ENCODE data around the gene DCHS2.

DCHS2 gene

GRCh38 chr4:154441982-154442381, 49.6 kb downstream of the DCHS2 start:
- no peak overlapping the region for H3K4me3 ChIP-seq (replicated peaks in 1 of 2; ENCODE audit: low read depth in 2 of 2, low read length in 2 of 2)
- TF ChIP-seq CTCF (IDR thresholded peaks at IDR 0.05; ENCODE audit: low read depth, low read length): no peak
- DNase-seq (ENCODE audit: low read depth in 2 of 2): no peak

DNA sequence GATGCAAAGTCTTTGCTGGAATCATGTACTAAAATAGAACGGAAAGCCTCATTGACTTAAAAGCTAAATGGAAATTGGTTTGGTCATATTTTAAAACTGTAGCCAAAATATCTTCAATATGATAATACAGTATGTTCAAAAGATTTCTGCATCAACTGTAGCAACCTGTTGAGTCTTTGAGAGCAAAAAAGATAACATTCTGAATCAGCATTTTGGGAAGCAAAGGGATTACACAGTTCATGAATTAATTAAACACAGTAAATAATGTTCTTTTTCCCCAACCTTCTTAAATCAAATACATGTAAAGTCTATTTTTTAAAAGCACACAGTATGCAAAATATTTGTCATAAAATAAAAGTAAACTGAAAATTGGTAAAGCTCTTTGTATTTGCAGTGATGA, 50.5 kb downstream of the DCHS2 start:
- no peak for TF ChIP-seq CTCF (IDR thresholded peaks at IDR 0.05; ENCODE audit: low read depth, low read length)
- DNase-seq (ENCODE audit: low read depth in 2 of 2): no peak
- H3K4me3 ChIP-seq (replicated peaks in 1 of 2; ENCODE audit: low read depth in 2 of 2, low read length in 2 of 2): no peak overlapping the region

DNA sequence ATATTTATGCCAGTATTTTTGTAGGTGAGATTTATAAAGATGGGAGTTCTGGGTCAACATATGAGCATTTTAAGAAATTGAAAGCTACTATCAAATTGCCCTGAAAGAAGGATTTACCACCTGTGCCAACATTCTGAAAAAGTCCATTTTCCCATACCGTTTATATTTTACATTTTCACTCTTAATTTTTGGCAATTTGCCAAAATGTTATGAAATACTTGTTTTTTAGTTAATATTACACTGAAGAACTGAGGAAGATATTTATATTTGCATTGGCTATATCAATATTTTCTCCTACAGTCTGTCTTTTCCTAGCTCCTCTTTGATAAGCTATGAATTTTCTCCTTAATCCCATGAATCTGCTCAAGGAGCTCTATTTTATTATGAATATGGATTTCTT, 52.4 kb downstream of the DCHS2 start:
- H3K4me3 ChIP-seq (replicated peaks in 1 of 2; ENCODE audit: low read depth in 2 of 2, low read length in 2 of 2): no peak overlapping the region
- no peak for DNase-seq (ENCODE audit: low read depth in 2 of 2)
- TF ChIP-seq CTCF (IDR thresholded peaks at IDR 0.05; ENCODE audit: low read depth, low read length): no peak

DNA sequence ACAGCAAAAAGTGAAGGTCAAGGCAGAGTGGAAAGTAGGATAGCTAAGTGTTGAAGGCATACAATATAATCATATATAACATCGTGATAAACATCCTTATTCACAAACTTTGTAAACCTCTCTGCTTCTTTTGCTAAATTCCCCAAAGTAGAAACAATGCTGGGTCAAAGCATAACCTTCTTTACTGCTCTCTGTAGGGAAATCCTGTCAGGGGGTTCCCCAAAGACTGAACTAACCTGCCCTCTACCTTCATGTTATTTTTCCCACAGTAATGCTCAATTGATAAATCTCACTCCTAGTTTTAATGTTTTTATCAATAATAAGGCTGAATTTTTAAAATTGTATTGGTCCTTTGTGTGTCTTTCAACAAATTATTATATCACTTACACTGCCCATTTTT, 55.7 kb downstream of the DCHS2 start:
- no peak for DNase-seq (ENCODE audit: low read depth in 2 of 2)
- no peak for TF ChIP-seq CTCF (IDR thresholded peaks at IDR 0.05; ENCODE audit: low read depth, low read length)
- no peak overlapping the region for H3K4me3 ChIP-seq (replicated peaks in 1 of 2; ENCODE audit: low read depth in 2 of 2, low read length in 2 of 2)

DNA sequence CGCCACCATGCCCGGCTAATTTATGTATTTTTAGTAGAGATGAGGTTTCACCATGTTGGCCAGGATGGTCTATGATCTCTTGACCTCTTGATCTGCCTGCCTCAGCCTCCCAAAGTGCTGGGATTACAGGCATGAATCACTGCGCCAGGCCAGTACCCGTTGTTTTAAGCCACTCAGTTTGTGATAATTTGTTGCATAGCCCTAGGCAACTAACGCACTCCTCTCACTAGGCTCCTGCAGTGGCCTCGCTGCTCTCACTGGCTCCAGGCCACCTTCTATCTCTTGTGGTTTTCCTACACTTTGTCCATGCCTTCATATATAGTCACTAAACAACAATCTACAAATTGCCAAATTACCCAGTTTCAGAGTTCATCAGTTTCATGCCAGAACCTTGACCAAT, 58.1 kb downstream of the DCHS2 start:
- H3K4me3 ChIP-seq (replicated peaks in 1 of 2; ENCODE audit: low read depth in 2 of 2, low read length in 2 of 2): no peak overlapping the region
- TF ChIP-seq CTCF (IDR thresholded peaks at IDR 0.05; ENCODE audit: low read depth, low read length): no peak
- no peak for DNase-seq (ENCODE audit: low read depth in 2 of 2)

DNA sequence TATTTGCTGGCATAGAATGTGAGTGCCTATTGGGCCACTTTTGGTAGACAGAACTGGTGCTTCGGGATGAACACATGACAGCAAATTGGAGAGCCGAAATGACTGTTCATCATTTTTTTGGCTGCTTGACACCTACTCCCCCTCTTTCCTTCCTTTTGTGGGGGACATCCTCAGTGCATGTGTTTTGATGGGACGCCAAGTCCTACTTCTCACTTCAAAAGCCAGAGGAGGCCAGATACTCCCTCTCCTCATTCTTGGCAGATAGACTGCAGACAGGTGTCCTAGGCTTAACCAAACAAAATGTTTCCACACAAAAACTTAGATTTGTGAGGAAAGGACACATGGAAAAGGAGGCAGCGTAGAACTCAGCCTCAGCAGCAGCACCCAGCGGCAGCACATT, 62.4 kb downstream of the DCHS2 start:
- H3K4me3 ChIP-seq (replicated peaks in 1 of 2; ENCODE audit: low read depth in 2 of 2, low read length in 2 of 2): no peak overlapping the region
- no peak for DNase-seq (ENCODE audit: low read depth in 2 of 2)
- TF ChIP-seq CTCF (IDR thresholded peaks at IDR 0.05; ENCODE audit: low read depth, low read length): no peak

- DNase-seq (ENCODE audit: low read depth in 2 of 2): no peak
- TF ChIP-seq CTCF (IDR thresholded peaks at IDR 0.05; ENCODE audit: low read depth, low read length): no peak
- H3K4me3 ChIP-seq (replicated peaks in 1 of 2; ENCODE audit: low read depth in 2 of 2, low read length in 2 of 2): no peak overlapping the region
These were observed 64.5 kb downstream of the DCHS2 start for GRCh38 chr4:154427149-154427548.
